AML-193 (cell line): ENCODE measurements around the gene FHAD1.

Source experiments
- DNase-seq, 2 experiments: peaks; one replicate each; lab custom pipeline; 2025; lab: John Stamatoyannopoulos, UW

Gene FHAD1

DNA sequence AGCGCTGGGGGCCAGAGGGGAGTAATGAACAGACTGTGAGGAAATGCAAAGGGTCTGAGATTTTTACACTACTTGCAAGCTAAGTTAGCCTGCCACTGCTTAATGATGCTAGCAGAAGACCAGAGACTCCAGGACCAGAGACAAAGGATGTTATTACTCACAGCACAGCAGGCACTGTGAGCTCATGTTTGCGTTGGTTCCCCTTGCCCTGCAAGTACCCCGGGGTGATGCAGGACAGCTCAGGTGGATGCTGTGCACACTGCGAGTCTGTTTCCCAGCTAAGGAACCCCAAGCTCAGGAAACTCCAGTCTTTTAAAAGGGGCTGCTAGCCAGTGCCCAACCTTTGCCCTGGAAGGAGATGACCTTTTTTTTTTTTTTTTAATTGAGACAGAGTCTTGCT lies 1.2 kb downstream of the FHAD1 start:
- no peak for DNase-seq

DNA sequence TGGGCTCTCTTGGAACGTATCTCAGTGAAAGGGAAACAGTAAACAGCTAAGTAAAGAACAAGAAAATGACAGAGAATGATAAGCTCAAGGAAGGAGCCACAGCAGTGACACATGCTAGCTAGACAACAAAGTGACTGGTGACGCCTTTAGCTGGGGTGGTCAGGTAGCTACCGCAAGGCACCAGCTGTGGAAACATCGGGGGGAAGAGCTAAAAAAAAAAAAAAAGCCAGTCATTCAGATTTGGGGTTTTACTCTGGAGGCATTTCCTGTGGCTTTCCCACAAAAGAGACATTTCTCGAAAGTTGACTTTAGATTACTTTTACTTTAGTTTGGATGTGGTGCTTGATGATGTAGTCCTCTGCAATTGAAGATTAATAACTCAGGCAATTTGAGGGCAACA lies 2.1 kb downstream of the FHAD1 start:
- no peak for DNase-seq

DNA sequence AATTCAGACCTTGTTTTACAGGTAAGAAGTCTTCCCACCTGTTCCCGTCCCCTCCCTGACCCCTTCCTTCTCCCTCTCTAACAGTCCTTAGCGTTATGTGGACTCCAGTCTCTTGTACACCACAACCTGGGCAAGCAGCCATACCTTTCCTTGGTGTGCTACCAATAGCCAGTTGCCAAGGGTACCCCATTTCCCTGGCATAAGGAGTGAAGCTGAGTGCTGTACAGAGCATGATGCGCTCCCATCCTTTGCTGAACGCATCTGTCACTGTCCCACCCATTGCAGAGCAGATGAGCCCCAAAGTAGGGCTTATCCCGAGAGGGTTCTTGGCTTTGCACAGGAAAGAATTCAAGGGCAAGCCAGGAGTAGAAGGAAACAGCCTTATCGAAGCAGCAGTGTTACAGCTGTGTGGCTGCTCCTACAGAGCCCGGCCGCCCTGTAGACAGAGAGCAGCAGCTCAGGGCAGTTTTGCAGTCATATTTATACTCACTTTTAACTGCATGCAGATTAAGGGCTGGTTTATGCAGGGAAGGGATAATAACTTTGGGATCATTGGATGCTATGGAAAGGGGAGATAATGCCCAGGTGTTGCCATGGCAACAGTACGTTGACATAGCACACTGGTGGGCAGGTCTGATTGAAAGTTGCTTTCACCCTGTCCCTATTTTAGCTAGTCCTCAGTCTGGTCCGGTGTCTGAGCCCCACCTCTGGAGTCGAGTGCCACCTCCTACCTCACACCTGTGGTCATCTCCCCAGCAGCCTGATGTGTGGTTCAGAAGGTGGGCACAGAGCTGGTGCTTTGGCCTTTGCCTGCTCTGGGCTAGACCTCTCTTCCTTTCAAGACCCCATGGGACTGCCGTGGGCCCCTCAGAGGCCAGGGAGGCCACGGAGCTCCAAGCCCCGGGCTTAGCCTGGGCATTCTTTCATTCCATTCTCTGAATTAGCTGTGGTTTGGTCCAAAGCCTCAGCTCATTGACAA lies 5.1 kb downstream of the FHAD1 start:
- DNase-seq = no peak

DNA sequence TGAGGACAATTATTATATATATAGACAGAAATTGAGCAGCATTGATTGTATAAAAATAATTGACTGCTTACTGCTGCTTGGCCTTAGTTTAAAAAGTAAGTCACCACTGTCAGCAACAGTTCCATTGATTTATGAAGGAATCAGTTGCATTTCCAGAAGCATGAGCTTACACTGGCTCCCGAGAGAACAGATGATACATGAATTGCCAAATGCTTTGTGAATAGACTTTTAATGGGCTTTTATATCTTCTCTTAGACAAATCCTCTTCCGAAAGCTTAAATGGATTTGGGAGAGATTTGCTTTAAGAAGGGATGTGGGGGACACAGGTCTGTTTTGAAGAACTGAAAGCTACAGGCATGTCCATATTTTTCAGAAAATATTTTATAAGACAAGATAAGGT lies 7.5 kb downstream of the FHAD1 start:
- no peak for DNase-seq

DNA sequence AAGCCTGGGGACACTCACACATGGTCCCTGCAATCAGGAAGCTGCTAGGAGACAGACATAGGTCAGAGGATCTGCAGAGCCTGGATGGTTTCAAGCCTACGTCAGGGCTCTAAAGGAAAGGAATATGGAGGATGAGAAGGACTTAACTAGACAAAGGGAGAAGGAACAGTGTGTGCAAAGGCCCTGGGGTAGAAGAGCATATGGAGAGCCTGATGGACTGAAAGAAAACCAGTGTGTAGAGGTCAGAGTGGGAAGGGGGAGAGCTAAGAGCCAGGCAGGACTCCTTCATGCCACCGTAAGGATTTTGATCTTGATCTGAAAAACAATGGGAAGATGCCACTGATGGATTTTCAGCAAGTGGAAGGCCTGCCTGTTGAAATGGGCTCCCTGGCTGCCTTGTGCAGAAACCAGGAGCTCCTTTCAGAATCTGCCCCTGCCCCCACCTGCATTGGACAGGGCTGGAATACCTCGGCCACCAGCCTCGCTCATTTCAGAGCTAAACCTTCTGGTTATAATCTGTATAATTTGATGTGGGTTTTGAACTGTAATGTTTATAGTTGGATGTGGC lies 8.6 kb downstream of the FHAD1 start:
- no peak for DNase-seq

DNA sequence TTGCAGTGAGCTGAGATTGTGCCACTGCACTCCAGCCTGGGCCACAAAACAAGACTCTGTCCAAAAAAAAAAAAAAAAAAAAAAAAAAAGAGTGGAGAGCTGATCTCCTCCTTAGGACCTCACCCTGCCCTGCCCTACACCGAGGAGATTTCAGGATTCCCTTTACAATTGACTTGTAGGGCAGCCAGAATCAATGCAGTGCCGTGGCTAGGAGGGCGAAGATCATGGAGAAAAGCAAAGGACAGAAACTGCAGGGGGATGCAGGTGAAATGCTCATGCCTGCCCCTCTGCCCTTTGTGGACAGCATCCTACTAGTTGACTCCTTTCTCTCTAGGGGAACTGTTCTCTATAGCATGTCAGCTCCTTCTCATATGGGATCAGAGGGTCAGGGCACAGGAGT lies 9.6 kb downstream of the FHAD1 start:
- DNase-seq = no peak

DNA sequence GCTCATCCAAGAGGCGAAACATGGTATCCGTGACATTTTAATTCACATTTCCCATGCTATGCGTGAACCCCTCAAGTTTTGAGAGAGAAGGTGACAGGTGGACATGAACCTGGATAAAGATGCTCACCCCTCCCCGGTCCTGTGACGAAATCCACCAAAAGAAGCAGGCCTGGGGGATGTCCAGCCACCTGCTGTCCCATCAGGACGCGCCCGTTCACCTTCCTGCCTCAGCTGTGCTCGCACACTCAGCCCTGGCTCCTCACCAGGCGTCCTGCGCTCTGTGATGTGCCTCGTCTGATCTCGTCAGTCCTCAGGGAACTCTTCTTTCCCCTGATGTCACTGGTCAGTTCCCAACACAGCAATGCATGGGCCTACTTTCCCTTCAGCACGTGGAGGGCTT lies 10.3 kb downstream of the FHAD1 start:
- no peak for DNase-seq

DNA sequence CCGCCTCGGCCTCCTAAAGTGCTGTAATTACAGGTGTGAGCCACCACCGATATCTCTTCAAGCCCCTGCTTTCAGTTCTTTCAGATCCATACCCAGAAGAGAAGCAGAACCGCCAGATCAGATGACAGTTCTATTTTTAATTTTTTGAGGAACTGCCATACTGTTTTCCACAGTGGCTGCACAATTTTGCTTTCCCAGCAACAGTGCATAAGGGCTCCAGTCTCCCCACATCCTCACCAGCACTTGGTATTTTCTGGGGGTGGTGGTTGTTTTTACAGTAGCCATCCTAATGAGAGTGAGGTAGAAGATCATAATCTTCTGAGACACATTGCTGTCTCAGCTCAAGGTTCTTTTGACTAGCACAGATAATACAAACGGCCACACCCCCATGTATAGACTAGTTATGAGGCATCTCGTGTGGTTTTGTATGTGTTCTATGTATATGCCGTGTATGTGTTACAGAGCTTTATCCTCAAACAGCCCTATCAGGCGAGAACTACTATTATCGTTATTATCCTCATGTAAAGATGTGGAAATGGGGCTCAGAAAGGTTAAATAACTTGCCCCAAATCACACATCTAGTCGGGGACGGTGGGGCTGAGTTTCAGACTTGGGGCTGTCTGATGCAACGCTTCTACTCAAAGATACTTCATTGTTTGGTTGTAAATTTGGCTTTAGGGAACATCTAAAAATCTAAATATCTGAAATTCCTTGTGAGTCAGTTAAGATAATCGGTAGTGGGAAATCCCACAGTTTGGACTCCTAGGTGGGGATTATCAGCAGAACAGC lies 12.0 kb downstream of the FHAD1 start:
- DNase-seq = no peak

DNA sequence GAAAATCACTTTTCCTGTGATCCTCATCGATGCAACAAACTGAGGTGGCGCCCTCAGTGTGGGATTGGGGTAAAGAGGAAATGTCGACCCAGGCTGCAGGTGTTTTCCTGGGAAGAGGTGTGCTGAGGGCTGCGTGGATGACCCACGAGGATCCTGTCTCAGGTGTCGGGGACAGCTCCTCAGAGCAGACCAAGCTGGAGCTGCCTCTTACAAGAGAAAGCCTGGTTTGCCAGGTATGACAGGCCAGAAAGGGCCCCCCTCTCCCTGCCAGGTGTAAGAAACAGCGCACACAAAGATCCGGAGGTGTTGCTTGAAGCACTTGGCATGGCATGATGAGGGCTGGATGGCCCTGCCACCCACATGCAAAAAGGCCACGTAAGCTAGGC lies 12.6 kb downstream of the FHAD1 start:
- DNase-seq = no peak

DNA sequence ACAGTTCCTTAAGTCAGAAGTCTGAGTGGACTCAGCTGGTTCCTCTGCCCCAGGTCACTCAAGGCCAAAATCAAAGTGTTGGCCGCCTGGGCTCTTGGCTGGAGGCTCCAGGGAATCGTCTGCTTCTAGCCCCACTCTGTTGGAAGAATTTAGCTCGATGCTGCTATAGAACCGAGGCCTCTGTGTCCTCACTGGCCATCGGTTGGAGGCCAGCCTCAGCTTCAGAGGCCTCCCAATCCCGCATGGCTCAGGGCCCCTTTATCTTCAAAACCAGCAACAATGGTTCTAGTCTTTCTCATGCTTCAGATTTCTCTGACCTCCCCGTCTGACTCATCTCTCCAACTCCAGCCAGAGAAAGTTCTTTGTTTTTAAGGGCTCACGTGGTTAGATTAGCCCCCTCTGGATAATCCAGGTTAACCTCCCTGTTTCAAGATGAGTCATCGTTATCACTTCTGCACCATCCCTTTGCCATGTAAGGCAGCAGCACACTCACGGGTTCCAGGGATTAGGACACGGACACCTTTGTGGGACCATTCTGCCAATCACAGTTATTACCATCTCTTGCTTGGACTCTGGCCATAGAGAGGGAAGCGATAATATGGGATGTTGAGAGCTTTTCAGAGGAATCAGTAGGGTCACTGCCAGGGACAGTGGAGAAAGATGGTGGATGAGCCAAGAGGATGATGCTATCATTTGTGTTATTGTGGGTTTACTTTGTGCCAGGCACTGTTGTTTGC lies 13.6 kb downstream of the FHAD1 start:
- DNase-seq = no peak

DNA sequence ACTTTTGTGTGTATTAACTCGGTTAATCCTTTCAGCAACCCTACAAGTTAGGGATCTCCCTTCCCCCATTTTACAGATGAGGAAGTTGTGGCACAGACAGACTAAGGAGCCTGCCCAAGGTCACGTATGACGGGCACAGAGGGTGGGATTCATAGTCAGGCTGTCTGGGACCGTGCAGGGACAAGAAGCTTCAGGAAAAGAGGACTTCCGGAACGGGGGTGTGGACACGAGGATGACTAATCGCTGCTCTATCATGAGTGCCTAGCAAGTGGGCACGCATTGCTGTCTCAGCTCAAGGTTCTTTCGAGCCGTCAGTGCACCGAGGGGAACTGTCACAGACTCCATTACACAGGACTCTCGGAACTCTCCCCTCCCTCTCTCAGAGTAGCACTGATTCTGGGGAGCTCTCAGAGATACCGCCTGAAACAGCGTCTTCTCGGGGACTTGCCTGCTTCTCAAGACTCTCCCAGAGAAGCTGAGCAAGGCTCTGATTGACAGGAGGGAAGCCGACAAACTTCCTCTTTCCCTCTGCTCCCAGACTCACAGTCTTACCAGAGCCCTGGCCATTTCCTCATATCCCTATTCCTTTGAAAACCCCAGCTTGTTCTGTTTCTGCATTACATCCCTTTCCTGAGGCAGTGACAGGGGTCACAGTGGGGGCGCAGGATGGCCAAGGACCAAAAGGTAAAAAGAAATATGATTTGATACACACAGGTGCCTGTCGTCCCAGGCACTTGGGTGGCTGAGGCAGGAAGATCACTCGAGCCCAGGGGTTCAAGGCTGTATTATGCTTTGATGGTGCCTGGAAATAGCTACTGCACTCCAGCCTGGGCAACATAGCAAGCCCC lies 14.4 kb downstream of the FHAD1 start:
- peak in 1 of 2 experiments; percentile 6 for DNase-seq

DNA sequence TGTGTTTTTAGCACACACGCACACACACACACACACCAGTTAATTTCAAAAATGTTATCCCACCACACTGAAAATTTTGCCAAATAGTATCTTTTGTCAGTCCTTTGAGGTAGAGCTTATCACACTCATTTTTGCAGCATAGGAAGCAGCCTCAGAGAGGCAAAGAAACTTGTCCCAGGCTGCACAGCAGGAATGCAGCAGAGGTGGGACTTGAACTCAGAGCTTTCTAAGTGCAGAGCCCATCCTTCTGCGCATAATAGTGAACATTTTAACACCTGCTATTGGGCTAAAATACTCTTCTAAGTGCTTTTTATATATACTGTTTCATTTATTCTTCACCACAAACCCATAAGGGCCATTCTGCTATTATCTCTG lies 15.0 kb downstream of the FHAD1 start:
- DNase-seq = no peak

DNA sequence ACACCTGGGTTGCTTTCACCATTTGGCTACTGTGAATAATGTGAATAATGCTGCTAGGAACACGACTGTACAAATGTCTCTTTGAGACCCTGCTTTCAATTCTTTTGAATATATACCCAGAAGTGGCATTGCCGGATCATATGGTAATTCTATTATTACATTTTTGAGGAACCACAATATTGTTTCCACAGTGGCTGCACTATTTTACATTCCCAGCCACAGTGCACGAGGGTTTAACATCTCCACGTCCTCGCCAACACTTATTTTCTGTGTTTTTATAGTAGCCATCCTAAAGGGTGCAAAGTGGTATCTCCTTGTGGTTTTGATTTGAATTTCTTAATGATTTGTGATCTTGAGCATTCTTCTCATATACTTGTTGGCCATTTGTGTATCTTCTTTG lies 15.7 kb downstream of the FHAD1 start:
- no peak for DNase-seq

DNA sequence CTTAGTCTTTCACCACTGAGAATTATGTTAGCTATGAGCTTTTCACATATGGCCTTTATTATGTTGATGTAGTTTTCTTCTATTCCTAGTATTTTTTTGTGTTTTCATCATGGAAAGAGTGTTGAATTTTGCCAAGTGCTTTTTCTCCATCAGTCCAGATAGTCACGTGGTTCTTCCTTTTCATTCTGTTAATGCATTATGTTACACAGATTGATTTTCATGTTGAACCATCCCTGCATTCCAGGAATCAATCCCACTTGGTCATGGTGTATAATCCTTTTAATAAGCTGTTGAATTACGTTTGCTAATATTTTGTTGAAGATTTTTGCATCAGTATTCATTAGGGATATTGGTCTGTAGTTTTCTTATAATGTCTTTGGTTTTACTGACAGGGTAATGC lies 17.7 kb downstream of the FHAD1 start:
- DNase-seq = no peak

DNA sequence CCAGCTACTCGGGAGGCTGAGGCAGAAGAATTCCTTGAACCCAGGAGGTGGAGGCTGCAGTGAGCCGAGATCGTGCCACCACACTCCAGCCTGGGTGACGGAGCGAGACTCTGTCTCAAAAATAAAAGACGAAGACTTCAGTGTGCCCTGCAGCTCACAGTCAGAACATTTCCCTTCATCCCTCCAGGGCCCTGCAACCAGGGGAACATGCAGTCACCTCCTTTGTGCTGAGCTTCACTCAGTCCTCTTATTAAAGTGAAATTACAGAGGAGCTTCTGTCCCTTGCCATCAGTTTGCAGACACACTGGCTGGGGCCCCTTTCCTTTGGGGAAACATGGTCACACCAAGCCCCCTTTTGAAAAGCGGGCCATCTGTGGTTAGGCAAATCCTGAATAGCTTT lies 24.2 kb downstream of the FHAD1 start:
- DNase-seq = no peak

DNA sequence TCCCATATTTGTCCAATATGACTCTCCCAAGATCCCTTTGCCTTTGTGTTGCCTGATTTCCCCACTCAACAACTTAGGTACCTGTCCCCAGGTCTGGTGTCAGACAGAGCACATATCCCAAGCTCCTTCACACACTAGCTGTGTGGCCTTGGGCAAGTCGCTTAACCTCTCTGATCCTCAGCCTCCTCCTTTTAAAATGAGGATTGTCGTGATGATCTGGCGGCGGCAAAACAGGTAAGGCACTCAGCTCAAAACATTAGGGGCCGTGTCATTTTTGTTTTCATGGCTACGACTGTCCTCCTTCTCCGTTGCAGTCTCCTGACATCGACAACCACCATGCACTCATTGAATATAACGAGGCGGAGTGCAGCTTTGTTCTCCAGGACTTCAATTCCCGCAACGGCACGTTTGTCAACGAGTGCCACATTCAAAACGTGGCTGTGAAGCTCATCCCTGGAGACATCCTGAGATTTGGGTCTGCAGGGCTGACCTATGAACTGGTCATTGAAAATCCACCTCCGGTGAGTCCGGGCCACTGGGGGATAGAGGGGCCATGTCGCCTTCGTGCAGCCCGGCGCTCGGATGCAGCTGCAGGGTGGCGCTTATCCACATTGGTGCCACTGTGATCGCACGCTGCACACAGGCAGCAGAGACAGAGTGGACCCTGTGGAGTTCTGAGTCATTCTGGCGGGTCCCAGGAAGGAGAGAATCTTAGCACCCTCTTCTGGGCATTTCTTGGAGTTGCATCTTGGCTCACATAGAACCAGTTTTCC lies 25.2 kb downstream of the FHAD1 start:
- DNase-seq = peak; percentile 23 to 33

DNA sequence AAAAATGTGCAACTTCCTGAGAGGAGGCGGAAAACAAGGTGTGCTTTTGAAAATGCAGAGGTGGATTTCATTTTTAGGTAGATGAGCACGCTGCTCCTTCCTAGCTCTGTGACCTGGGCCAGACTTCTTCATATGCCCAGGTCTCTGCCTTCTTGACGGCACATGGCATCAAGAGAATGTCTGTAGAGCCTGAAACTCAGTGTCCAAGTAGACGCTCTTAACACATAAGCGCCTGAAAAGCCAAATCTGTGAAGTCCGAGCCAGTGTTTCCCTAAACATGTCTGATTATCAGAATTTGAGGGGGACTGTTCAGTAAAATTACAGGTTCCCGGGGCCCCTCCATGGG lies 25.7 kb downstream of the FHAD1 start:
- DNase-seq = no peak

DNA sequence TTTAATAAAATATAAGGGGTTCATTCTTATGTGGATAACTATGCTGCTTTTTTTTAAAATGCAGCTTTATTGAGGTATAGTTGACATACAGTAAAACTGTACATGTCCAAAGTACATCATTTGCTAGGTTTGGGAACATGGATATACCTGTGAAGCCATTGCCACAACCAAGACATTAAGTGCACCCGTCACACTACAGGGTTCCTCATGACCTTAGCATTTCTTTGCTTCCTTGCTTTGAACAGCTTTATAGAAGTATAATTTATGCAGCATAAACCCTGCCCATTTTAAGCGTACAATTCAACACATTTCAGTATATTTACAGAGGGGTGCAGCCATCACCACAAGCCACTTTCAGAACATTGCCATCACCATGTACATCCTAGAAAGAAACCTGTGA lies 26.3 kb downstream of the FHAD1 start:
- no peak for DNase-seq

DNA sequence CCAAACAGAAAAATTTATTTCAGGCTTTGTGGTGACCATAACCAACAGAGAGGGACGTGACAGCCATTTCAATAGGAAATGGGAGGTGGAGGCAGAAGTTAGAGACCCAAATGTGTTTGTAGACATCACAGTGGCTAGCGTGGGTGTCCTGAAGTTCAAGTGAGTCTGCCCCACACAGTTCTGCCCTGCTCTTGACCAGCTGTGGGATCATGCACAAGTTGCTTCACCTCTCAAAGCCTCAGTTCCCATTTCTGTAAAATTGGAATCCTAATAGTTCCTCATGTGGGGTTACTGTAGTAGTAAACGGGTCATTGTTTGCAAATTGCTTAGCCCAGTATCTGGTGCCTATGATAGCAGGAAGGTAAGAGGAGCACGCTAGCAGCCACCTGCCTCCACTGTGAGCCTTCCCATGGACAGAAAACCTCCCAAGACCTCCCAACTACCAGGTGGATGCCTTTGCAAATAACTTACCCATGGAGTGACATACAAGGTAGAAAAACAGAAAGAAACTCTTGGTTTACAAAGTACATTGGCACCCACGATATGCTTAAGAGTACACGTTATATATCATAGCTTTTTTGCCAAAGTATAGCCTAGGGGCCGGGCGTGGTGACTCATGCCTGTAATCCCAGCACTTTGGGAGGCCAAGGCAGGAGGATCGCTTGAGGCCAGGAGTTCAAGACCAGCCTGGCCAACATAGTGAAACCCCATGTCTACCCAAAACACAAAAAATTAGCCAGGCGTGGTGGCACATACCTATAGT lies 29.1 kb downstream of the FHAD1 start:
- no peak for DNase-seq
